K562 (cell line): ENCODE data around the gene NAT8. TPM values are rescaled to one million over a fixed set of nuclear protein-coding genes. Genes with fewer than 3 reads are reported as not detected.

Source experiments
- ATAC-seq: fragments of 200-7000 bp; cut with Tn5 transposase; 3 replicates; pipeline ENCODE4 v1.9.1; 2020; ENCODE audit warnings: moderate library complexity
- BruUV-seq: library from RNA; stranded (reverse); fragments of 400-500 nt; replicated peaks from 2 replicates; lab custom pipeline; 2021; lab: Mats Ljungman, UMichigan
- CTCF ChIA-PET: fragments of 300-600 bp; formaldehyde crosslinking; extraction: SDS; loops from one replicate; lab custom pipeline; 2021; ENCODE audit warnings: low intra/inter-chr PET ratio; lab: Yijun Ruan, JAX
- POLR2A ChIA-PET: fragments of 300-600, 350-650 bp; sonication (Branson Sonifier 250); formaldehyde crosslinking; extraction: SDS; loops from one replicate; lab custom pipeline; 2021; ENCODE audit warnings: antibody characterized with exemption, inconsistent platforms; lab: Yijun Ruan, JAX
- DNase-seq, 4 experiments: peaks; one replicate each; pipeline versions ENCODE4 v3.0.0 to v3.0.0-alpha.2; 2011 to 2018; ENCODE audit warnings: low spot score in 3 of 4, mixed read lengths in 3 of 4; ENCODE audit errors: extremely low read depth in 1 of 4
- FAIRE-seq: peaks from 2 replicates; lab custom pipeline; 2011; peaks lifted over from hg19 to GRCh38; lab: Jason Lieb, UNC
- H2AFZ ChIP-seq: 2 replicates; pipeline ENCODE4 v1.6.0; 2011; ENCODE audit warnings: low read depth, low read length, control low read depth, inconsistent platforms
- H3K27ac ChIP-seq: fragments of 200-600 bp; 3 replicates; pipeline ENCODE4 v1.8.0; 2011; ENCODE audit warnings: low read depth, mild to moderate bottlenecking, control low read depth, inconsistent platforms, low read length, moderate library complexity, mixed read lengths; ENCODE audit errors: extremely low read depth
- H3K27me3 ChIP-seq, 2 experiments: fragments of 300-600 bp in 1 of 2; 2 replicates in 1 of 2; 3 replicates in 1 of 2; pipeline versions ENCODE4 v1.6.0 to v1.8.0; 2011; ENCODE audit warnings: inconsistent platforms in 2 of 2, low read length in 2 of 2, mild to moderate bottlenecking in 1 of 2, mixed read lengths in 1 of 2, moderate library complexity in 1 of 2; ENCODE audit not compliant: control insufficient read depth in 2 of 2, insufficient read depth in 2 of 2
- H3K36me3 ChIP-seq: fragments of 300-600 bp; 3 replicates; pipeline ENCODE4 v1.8.0; 2011; ENCODE audit warnings: mild to moderate bottlenecking, low read length, inconsistent platforms; ENCODE audit not compliant: control insufficient read depth, insufficient read depth
- H3K4me1 ChIP-seq, 2 experiments: fragments of 200-600 bp in 1 of 2; replicated peaks in 1 of 2; 2 replicates in 1 of 2; 3 replicates in 1 of 2; pipeline versions ENCODE4 v1.5.1 to v1.8.0; 2011; ENCODE audit warnings: inconsistent platforms in 2 of 2, low read length in 2 of 2, mild to moderate bottlenecking in 1 of 2, mixed read lengths in 1 of 2, moderate library complexity in 1 of 2; ENCODE audit not compliant: control insufficient read depth in 2 of 2, insufficient read depth in 2 of 2
- H3K4me2 ChIP-seq: 2 replicates; pipeline ENCODE4 v1.6.1; 2011; ENCODE audit warnings: low read length, control low read depth, inconsistent platforms, mixed read lengths; ENCODE audit not compliant: insufficient read depth
- H3K4me3 ChIP-seq: fragments of 200-600 bp; sonication (generic), shearing (Covaris generic); 2 replicates; pipeline ENCODE4 v1.5.1; 2016; ENCODE audit warnings: control low read depth, inconsistent platforms
- H3K79me2 ChIP-seq: fragments of 200-600 bp; 3 replicates; pipeline ENCODE4 v1.8.0; 2011; ENCODE audit warnings: low read length, inconsistent platforms; ENCODE audit not compliant: control insufficient read depth, insufficient read depth
- H3K9ac ChIP-seq, 2 experiments: 2 replicates each; pipeline versions ENCODE4 v1.6.0 to v1.6.1; 2011; ENCODE audit warnings: low read depth in 2 of 2, low read length in 2 of 2, control low read depth in 1 of 2, inconsistent platforms in 1 of 2, mild to moderate bottlenecking in 1 of 2, mixed read lengths in 1 of 2; ENCODE audit not compliant: insufficient read depth in 1 of 2
- H3K9me1 ChIP-seq: one replicate; pipeline ENCODE4 v1.6.0; 2011; ENCODE audit warnings: inconsistent platforms, mild to moderate bottlenecking, low read length, moderate library complexity; ENCODE audit not compliant: control insufficient read depth, insufficient read depth
- H3K9me3 ChIP-seq: replicated peaks from 2 replicates; pipeline ENCODE4 v1.5.1; 2011; ENCODE audit warnings: low read depth, low read length, inconsistent platforms; ENCODE audit not compliant: control insufficient read depth, insufficient read depth
- H4K20me1 ChIP-seq: replicated peaks from 2 replicates; pipeline ENCODE4 v1.6.1; 2011; ENCODE audit warnings: low read length, inconsistent platforms, mixed read lengths; ENCODE audit not compliant: control insufficient read depth, insufficient read depth
- ETV1 ChIP-seq: fragments of 450-650 bp; conservative IDR thresholded peaks from 2 replicates; pipeline ENCODE4 v1.6.1; 2016; ENCODE audit warnings: missing genetic modification characterization, control low read depth, low read depth, missing compliant biosample characterization
- FOXK1 ChIP-seq: sonication (generic); formaldehyde crosslinking; IDR thresholded peaks from 2 replicates; pipeline ENCODE4 v1.8.0; 2022; ENCODE audit warnings: missing genetic modification reagents, mild to moderate bottlenecking, borderline replicate concordance
- HINFP ChIP-seq: fragments of 450-650 bp; conservative IDR thresholded peaks from 2 replicates; pipeline ENCODE4 v1.6.1; 2016; ENCODE audit warnings: missing genetic modification characterization, low read depth, mild to moderate bottlenecking, control low read depth, missing compliant biosample characterization
- KLF6 ChIP-seq: fragments of 250-450 bp; sonication (Bioruptor Pico); IDR thresholded peaks from 2 replicates; pipeline ENCODE4 v1.4.0; 2020; ENCODE audit warnings: mild to moderate bottlenecking, moderate library complexity, borderline replicate concordance
- MCM7 ChIP-seq, 2 experiments: fragments of 450-650 bp; IDR thresholded peaks; 2 replicates each; pipeline ENCODE4 v1.6.1; 2016 to 2018
- NFE2 ChIP-seq: IDR thresholded peaks from 2 replicates; pipeline ENCODE4 v1.6.1; 2014; ENCODE audit warnings: antibody characterized with exemption, low read depth
- NFYB ChIP-seq: IDR thresholded peaks from 2 replicates; pipeline ENCODE4 v1.6.1; 2011; ENCODE audit warnings: mild to moderate bottlenecking, moderate library complexity; ENCODE audit not compliant: insufficient read length; ENCODE audit errors: extremely low read depth
- PATZ1 ChIP-seq: fragments of 250-450 bp; sonication (Bioruptor Pico); IDR thresholded peaks from 2 replicates; pipeline ENCODE4 v1.5.0; 2020; ENCODE audit warnings: mild to moderate bottlenecking, borderline replicate concordance
- PHF20 ChIP-seq: fragments of 450-650 bp; IDR thresholded peaks from 2 replicates; pipeline ENCODE4 v1.6.1; 2018; ENCODE audit not compliant: partially characterized antibody
- RAD51 ChIP-seq: fragments of 450-650 bp; IDR thresholded peaks from 2 replicates; pipeline ENCODE4 v1.7.1; 2016; ENCODE audit warnings: low read depth, mild to moderate bottlenecking, borderline replicate concordance
- SRSF1 ChIP-seq: fragments of 200-400 bp; formaldehyde crosslinking; IDR thresholded peaks from 2 replicates; pipeline ENCODE4 v1.6.1; 2017; ENCODE audit warnings: mild to moderate bottlenecking, low read depth, low read length, moderate library complexity
- TSC22D4 ChIP-seq: fragments of 450-650 bp; IDR thresholded peaks from 2 replicates; pipeline ENCODE4 v1.6.1; 2016; ENCODE audit warnings: missing genetic modification characterization, missing biosample characterization, control low read depth
- TSHZ1 ChIP-seq: fragments of 250-450 bp; sonication (Bioruptor Pico); IDR thresholded peaks from 2 replicates; pipeline ENCODE4 v1.4.0; 2020; ENCODE audit warnings: mild to moderate bottlenecking, moderate library complexity
- ZC3H11A ChIP-seq: IDR thresholded peaks from 2 replicates; pipeline ENCODE4 v1.6.1; 2012; ENCODE audit warnings: low read depth, low read length, improper control_type of control experiment
- ZNF445 ChIP-seq: fragments of 250-450 bp; sonication (Bioruptor Pico); IDR thresholded peaks from 2 replicates; pipeline ENCODE4 v1.4.0; 2020; ENCODE audit warnings: low read depth, mild to moderate bottlenecking, moderate library complexity
- ZNF830 ChIP-seq: fragments of 250-450 bp; sonication (Bioruptor Pico); IDR thresholded peaks from 2 replicates; pipeline ENCODE4 v1.5.0; 2021; ENCODE audit warnings: mild to moderate bottlenecking
- WGBS: fragments of 100-300 bp; shearing (Covaris generic); methylation state at CpG from one replicate; pipeline ENCODE4 v1.1.6; 2016; ENCODE audit warnings: low coverage, mixed read lengths; ENCODE audit not compliant: insufficient coverage; ENCODE audit errors: missing lambda C conversion rate; 5-methylcytosine and 5-hydroxymethylcytosine counted together
- in situ Hi-C: fragments of 300-500 bp; cut with MboI; formaldehyde crosslinking; loops from 4 replicates; pipeline ENCODE4 v1.15.0; 2018; ENCODE audit warnings: inconsistent platforms, mixed read lengths
- intact Hi-C: fragments of 100-400 bp; cut with micrococcal nuclease; formaldehyde crosslinking; loops from 2 replicates; pipeline ENCODE4 v1.14.2; 2022
- polyA plus RNA-seq, 8 experiments: library from polyadenylated mRNA; depleted of rRNA in 4 of 8; stranded (reverse) in 5 of 8; unstranded in 3 of 8; fragments of >200 nt; fragmentation: Nextera tagmentation in 2 of 8; fragmentation: Illumina TruSeq in 1 of 8; extraction: Ambion mirVana in 2 of 8; extraction: Trizol in 1 of 8; gene quantifications; 2 replicates each; pipeline versions ENCODE4 v1.2.1 to v1.2.3, GENCODE V29; 2011 to 2014; ENCODE audit warnings: inconsistent platforms in 1 of 8, missing spikeins in 1 of 8
- total RNA-seq, 7 experiments: library from RNA; depleted of rRNA in 6 of 7; stranded (reverse); fragments of >200 nt in 6 of 7; fragmentation: Illumina TruSeq in 2 of 7; extraction: Trizol in 2 of 7; gene quantifications; 2 replicates each; pipeline versions ENCODE4 v1.2.1 to v1.2.3, GENCODE V29; 2011 to 2021; ENCODE audit warnings: low replicate concordance in 1 of 7

The NAT8 gene
- total and polyA plus RNA-seq, 9 of the 15 experiments (the other 6 are each of a cell fraction or from before 2014, with no cell fraction given) = not detected

GRCh38 chr2:73652348-73652747 lies 10.1 kb upstream of the NAT8 start:
- Histone ChIP-seq H3K9me1 (no peaks in the 10 kb centered on the region), H3K27me3 (peaks cover 8 to 22% of the 10 kb centered on the region in 2 experiments; a peak in 4 of 5 replicates), H3K4me2 (no peak overlapping the region), H2AFZ (no peak overlapping the region), H3K4me3 (no peak overlapping the region), H4K20me1 (no peaks in the 10 kb centered on the region), H3K9me3 (no peaks in the 10 kb centered on the region), H3K4me1 (no peaks in the 10 kb centered on the region; a peak in 1 of 5 replicates), H3K36me3 (no peaks in the 10 kb centered on the region), H3K79me2 (no peaks in the 10 kb centered on the region), H3K9ac (no peak overlapping the region), H3K27ac (no peak overlapping the region)
- intact Hi-C loops = no loop called here
- FAIRE-seq (no peak), DNase-seq (no peak), ATAC-seq (no peak)
- ChIA-PET POLR2A (no interaction called here), CTCF (no interaction called here)
- no TSS peak for BruUV-seq
- WGBS = 6% methylated on average over 3 of the region's 3 CpGs
- in situ Hi-C loops = no loop called here
- TF ChIP-seq NFE2 (no peak), ETV1 (tag) (no peak), NFYB (no peak), HINFP (tag) (no peak), TSHZ1 (CRISPR knock-in tag) (no peak), ZC3H11A (no peak), ZNF445 (CRISPR knock-in tag) (no peak), SRSF1 (no peak), PATZ1 (CRISPR knock-in tag) (no peak), TSC22D4 (tag) (no peak), PHF20 (no peak), RAD51 (no peak), ZNF830 (no peak), FOXK1 (CRISPR knock-in tag) (no peak), MCM7 (IDR thresholded peaks at IDR 0.05) (no peak), KLF6 (CRISPR knock-in tag) (no peak)
